ENCODE data around the gene KANK3.
"Not testable (repeated sequence)": the region's sequence is repeated elsewhere in the genome, so short reads cannot be mapped to it uniquely, and the experiment has no call there.

KANK3 gene

DNA sequence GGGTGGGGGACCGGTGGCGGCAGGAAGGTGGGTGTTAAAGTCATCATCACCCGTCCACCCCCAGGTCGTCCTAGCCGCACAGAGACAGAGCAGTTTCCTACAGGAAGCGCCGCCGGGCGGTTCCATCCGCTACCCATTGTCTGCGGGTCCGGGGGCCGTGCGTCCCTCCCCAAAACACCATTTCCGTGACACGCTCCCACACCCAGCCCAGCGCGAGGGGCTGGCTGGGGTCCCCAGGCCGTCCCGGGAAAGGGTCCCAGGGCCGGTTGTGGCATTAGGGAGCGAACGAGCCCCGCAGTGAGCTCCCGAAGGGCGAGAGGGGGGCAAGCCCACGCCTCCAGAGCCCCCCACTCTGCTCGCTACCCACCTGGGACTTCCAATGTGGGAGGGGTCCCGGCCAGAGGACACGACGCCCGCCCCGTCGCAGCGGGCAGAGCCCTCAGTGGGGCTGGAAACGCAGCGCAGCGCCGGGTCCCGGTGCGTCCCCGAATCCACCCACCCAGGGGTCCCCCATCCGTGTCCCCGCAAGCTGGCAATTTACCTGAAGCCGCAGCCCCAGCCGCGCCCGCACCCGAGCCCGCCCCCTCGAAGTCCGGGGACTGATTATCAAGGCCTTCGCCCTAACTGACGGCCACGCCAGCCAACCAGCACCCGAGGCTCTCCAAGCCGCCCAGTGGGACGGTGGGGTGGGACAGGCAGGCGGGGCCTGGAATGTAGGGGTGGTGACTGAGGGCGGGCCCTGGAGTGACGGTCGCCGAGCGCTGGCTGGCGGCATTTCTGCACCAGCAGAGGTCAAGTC, at the start of gene KANK3:
KANK3 (minus strand) TSS at position 579 of the 799 bp plus-strand sequence. CDS start 5,434 bp downstream, outside the sequence.
- peak; percentile 41 to 83 for DNase-seq

DNA sequence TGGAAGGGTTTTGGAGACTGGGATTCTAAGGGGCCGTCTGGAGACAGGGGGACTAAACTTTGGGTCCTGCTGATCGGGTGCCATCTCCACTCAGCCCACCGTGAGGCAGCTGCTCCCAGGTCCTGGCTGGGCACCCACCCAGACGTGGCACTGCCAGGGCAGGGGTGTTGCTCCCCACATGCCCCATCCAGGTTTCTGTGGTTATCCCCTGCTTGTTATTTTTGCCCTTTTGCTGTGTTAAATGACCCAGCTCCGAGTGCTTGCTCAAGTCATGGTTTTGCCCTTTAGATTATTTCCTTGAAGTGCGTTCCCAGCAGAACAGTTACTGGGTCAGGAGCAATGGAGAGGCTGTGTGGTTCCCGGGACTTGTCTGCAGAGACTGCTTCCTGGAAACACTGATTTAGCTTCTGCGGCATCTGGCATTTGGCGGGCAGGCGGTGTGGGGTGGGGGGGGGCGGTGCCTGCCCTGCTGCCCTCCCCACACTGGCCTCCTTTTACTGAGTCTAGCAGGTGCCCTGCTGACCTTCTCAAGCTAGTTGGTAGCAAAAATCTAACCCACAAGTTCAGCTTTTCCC, 49.0 kb upstream of the KANK3 start:
- DNase-seq = no peak

DNA sequence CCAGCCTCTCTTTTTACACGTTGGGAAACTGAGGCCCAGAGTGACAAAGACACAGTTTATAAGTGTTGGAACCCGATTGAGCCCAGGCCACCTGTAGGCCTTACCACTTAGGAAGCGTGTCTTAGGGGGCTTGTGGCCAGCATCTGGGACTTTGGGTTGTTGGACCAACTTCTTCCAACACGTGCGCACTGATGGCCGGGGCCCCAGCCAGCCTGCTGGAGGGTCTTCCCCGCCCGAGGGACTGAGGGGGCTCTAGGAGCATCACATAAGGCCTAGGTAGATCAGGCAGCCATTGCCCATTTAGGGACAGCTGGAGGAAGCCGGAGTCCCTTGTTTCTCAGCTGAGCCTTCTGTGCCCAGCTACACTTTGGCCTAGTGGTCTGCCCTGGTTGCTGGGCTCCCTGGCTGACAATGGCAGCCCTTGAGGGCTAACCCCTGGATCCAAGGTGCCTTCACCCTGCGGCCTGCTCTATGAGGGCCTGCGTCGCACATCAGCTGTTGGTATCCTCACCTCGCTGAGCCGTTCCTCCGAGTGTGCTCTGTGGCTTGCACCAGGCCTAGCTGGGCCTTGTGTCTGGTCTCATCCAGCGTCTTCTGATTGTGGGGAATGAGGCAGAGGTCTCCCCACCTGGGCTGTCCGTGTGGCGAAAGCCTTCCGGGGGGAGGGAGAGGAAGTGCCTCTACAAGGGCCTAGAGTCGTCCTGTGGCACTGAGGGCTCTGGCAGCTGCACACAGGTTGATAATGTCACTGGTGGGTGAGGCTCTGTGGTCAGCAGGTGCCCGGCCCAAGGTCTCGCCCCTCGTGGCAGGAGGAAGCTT, 48.3 kb upstream of the KANK3 start:
- DNase-seq = no peak

DNA sequence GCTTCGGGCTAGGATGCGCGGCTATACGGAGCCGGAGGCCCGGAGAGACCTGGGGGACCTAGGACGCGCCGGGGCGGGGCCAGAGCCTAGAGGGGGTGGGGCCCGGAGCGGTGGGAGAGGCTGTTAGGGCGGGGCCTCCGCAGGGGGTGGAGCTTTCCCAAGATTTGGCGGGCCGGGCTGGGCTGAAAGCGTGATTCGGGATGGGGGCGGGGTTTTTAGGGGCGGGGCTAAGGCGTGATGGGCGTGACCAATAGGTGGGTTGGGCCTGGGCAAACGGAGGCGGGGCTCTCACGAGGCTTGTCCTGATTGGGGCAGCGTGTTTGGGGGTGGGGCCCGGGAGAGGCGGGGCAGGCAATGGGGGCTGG, 47.5 kb upstream of the KANK3 start:
- DNase-seq = peak; percentile 90 to 96

DNA sequence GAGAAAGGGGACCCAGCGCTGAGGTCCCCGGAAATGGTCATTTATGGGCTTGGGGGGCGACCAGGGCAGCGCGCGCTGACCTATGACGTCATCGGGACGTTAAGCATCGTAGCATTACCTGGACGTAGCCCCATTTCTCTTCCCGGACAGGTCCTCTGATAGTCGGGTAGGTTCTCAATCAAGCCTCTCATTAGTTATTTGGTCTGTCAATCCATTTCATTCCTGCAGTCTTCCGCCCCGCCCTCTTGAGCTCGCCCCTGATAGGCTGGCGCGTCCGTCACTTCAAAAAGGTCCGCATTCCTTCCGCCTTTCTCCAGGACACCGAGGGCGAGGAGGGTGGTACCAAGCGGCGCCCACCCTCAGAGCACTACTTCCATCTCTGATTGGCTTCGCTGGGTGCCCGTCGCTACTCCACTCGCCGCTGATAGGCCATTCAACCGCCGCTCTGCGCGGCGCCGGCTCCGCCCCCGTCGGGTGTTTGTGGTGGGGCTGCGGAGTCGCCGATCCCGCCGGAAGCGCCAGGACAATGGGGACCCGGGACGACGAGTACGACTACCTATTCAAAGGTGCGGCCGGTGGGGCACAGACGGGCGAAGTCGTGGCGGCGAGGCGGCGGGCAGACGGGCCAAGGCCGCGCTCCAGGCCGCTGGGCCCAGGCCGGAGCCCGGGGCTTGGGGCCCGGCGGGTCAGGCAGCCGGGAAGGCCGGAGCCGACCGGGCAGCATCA, 47.0 kb upstream of the KANK3 start, which contains the start of gene RAB11B:
RAB11B (plus strand) TSS at position 470 of the 726 bp plus-strand sequence; CDS start at position 527, 57 bp downstream.
- DNase-seq = peak; percentile 99 to 100

DNA sequence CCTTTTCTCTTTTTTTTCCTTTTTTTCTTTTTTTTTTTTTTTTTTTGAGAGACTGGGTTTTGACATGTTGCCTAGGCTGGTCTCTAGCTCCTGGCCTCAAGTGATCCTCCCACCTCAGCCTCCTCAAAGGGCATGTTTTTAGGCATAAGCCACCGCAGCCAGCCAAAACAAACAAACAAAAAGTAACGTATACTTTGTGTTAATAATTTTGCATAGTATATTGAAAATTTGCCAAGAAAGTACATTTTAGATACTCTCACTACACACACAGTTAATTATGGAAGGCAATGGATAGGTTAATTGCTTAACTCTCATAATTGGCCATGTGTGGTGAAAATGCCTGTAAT, 45.5 kb upstream of the KANK3 start:
- no peak for DNase-seq

DNA sequence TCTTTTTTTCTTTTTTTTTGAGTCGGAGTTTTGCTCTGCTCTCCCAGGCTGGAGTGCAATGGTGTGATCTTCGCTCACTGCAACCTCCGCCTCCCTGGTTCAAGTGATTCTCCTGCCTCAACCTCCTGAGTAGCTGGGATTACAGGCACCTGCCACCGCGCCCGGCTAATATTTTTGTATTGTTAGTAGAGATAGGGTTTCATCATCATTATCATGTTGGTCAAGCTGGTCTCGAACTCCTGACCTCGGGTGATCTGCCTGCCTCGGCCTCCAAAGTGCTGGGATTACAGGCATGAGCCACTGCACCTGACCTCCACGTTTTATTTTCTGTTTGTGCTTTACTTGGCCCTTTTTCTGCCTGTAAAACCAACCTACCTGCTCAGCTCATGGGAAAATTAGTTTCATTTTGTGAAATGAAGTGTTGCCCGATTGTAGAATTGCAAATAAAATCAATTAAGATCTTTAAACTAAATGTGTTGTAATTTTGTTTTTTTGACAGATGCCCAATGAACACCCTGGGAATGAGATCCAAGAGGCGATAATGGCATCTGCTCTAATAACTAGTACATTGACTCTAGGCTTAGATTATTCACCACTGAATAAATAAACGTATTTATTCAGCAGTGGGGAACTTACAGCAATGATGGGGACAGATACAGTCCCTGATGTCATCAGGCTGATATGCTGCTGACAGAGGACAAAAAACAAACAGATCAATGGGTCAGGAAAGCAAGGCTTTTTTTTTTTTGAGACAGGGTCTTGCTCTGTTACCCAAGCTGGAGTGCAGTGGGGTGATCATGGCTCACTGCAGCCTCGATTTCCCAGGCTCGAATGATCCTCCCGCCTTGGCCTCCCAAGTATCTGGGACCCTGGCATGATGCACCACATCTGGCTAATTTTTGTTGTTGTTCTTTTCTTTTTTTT, 44.9 kb upstream of the KANK3 start:
- no peak for DNase-seq

DNA sequence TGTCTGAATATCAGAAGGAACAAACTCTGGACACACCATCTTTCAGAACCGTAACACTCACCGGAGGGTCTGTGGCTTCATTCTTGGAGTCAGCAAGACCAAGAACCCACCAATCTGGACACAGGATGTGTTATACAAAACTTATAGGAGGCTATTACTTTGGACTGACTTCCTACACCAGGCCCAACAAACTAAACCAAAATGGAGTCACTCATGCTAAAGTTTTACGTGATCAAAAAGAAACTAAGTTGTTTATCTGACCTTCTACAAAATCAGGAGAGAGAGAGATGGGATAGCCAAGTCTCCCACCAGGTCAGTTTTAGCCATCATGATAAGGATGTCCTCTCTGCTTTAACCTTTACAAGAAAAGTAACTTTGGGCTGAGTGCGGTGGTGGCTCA, 43.9 kb upstream of the KANK3 start:
- DNase-seq = no peak

DNA sequence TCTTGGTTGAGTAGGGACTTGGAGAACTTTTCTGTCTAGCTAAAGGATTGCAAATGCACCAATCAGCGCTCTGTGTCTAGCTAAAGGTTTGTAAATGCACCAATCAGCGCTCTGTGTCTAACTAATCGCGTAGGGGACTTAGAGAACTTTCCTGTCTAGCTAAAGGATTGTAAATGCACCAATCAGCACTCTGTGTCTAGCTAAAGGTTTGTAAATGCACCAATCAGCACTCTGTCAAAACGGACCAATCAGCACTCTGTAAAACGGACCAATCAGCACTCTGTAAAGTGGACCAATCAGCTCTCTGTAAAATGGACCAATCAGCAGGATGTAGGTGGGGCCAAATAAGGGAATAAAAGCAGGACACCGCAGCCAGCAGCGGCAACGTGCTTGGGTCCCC, 43.4 kb upstream of the KANK3 start:
- not testable (repeated sequence) for DNase-seq

DNA sequence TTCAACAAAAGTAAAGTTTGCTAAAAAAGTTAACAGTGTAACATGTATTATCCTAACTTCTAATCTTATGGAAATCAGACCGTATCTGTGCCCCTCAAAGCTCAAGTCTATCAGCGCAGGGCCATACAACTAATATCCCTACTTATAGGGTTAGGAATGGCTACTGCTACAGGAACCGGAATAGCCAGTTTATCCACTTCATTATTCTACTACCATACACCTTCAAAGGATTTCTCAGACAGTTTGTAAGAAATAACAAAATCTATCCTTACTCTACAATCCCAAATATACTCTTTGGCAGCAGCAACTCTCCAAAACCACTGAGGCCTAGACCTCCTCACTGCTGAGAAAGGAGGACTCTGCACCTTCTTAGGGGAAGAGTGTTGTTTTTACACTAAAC, 42.5 kb upstream of the KANK3 start:
- DNase-seq = not testable (repeated sequence)

DNA sequence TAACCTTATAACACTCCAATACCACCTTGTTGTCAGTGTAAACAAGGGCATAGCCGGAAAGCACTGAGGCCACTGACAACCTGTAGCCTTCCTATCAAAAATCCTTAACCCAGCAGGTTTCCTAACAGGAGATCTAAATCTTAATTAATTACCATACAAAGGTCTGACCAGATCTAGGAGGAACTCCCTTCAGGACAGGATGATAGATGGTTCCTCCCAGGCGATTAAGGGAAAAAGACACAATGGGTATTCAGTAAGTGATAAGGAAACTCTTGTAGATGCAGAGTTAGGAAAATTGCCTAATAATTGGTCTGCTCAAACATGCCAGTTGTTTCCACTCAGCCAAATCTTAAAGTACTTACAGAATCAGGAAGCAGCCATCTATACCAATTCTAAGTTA, 42.0 kb upstream of the KANK3 start:
- DNase-seq = not testable (repeated sequence)

DNA sequence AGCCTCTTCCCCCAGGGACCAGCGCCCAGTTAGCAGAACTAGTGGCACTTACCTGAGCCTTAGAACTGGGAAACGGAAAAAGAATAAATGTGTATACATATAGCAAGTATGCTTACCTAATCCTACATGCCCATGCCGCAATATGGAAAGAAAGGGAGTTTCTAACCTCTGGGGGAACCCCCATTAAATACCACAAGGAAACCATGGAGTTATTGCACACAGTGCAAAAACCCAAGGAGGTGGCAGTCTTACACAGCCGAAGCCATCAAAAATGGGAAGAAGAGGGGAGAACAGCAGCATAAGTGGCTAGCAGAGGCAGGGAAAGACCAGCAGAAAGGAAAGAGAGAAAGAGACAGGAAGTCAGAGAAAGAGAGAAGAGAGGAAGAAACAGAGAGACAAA, 41.5 kb upstream of the KANK3 start:
- not testable (repeated sequence) for DNase-seq

DNA sequence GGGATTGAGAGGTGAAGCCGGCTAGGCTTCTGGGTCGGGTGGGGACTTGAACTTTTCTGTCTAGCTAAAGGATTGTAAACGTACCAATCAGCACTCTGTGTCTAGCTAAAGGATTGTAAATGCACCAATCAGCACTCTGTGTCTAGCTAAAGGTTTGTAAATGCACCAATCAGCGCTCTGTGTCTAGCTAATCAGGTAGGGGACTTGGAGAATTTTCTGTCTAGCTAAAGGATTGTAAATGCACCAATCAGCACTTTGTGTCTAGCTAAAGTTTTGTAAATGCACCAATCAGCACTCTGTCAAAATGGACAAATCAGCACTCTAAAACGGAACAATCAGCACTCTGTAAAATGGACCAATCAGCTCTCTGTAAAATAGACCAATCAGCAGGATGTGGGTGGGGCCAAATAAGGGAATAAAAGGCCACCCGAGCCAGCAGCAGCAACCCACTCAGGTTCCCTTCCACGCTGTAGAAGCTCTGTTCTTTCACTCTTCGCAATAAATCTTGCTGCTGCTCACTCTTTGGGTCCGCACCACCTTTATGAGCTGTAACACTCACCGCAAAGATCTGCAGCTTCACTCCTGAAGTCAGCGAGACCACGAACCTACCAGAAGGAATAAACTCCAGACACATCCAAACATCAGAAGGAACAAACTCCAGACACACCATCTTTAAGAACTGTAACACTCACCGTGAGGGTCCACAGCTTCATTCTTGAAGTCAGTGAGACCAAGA, 36.3 kb upstream of the KANK3 start:
- not testable (repeated sequence) for DNase-seq

DNA sequence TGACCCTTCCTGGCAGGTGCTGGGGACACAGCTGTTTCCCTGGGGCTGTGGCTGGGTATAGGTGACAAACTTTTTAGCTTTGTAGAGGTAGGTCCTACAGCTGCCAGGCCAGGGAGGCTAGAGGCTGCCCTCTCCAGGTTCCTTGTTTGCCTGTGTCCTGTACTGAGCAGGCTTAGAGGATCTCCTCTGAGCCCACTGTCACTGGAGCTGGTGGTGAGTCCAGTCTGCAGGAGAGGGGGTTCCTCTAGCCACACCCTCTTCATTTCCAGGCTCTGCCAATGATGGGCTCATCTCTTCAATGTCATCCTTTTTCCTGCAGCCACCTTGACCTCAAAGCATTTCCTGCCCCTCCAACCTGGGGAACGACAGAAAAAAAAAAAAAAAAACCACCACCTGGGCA, 34.5 kb upstream of the KANK3 start:
- DNase-seq = no peak

DNA sequence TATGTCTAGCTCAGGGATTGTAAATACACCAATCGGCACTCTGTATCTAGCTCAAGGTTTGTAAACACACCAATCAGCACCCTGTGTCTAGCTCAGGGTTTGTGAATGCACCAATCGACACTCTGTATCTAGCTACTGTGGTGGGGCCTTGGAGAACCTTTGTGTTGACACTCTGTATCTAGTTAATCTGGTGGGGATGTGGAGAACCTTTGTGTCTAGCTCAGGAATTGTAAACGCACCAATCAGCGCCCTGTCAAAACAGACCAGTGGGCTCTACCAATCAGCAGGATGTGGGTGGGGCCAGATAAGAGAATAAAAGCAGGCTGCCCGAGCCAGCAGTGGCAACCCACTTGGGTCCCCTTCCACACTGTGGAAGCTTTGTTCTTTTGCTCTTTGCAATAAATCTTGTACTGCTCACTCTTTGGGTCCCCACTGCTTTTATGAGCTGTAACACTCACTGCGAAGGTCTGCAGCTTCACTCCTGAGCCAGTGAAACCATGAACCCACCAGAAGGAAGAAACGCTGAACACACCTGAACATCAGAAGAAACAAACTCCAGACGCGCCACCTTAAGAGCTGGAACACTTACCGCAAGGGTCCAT, 33.4 kb upstream of the KANK3 start:
- DNase-seq = not testable (repeated sequence)

DNA sequence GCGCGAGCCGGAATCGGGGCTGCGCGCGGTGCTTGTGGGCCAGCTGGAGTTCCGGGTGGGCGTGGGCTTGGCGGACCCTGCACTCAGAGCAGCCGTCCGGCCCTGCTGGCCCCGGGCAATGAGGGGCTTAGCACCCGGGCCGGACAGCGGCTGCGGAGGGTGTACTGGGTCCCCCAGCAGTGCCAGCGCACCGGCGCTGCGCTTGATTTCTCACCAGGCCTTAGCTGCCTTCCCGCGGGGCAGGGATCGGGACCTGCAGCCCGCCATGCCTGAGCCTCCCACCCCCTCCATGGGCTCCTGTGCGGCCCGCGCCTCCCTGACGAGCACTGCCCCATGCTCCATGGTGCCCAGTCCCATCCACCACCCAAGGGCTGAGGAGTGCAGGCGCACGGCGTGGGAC, 32.7 kb upstream of the KANK3 start:
- DNase-seq = not testable (repeated sequence)

DNA sequence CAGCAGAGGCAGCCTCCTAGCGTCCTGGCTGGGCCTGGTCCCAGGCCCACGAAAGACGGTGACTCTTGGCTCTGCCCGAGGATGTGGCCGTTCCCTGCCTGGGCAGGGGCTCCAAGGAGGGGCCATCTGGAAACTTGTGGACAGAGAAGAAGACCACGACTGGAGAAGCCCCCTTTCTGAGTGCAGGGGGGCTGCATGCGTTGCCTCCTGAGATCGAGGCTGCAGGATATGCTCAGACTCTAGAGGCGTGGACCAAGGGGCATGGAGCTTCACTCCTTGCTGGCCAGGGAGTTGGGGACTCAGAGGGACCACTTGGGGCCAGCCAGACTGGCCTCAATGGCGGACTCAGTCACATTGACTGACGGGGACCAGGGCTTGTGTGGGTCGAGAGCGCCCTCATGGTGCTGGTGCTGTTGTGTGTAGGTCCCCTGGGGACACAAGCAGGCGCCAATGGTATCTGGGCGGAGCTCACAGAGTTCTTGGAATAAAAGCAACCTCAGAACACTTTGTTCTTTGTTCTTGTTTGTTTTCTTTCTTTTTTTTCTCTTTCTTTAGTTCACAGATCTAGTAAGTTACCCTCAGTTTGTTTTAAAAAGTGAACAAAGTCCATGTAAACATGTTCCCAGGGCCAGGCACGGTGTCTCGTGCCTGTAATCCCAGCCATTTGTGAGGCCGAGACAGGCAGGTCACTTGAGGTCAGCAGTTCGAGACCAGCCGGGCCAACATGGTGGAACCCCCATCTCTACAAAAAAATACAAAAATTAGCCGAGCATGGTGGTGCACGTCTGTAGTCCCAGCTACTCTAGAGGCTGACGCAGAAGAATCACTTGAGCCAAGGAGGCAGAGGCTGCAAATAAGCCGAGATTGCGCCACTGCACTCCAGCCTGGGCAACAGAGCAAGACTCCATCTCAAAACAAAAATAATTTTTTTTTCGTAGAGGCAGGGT, 31.1 kb upstream of the KANK3 start:
- no peak for DNase-seq

DNA sequence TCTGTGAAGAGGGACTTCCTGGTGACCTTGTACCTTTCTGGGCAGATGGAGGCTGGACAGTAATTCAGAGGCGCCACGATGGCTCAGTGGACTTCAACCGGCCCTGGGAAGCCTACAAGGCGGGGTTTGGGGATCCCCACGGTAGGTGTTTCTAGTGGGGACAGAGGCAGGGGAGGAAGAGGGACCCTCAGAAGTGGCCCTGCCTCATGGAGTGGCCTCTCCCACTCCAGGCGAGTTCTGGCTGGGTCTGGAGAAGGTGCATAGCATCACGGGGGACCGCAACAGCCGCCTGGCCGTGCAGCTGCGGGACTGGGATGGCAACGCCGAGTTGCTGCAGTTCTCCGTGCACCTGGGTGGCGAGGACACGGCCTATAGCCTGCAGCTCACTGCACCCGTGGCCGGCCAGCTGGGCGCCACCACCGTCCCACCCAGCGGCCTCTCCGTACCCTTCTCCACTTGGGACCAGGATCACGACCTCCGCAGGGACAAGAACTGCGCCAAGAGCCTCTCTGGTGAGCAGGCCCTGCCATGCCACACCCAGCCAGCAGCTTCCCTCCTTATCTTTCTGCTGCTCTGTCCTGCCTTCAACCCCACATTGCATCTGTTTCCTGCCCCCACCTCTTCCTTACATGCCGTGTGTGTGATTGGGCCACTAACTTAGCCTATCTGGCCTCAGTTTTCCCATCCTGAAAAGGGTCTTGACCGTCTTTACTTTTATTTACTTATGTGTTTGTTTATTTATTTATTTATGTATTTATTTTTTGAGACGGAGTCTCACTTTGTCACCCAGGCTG, 28.1 kb upstream of the KANK3 start:
- no peak for DNase-seq
